ENCODE measurements around the gene DDX6.

GRCh38 chr11:118812485-118812884 is 21.5 kb upstream of the DDX6 start:
- TF ChIP-seq EZH2phosphoT487 (IDR thresholded peaks at IDR 0.05; ENCODE audit: borderline replicate concordance, low read depth) (no peak), JUND (IDR thresholded peaks at IDR 0.05) (no peak), CTCF (IDR thresholded peaks at IDR 0.05) (no peak), USF1 (IDR thresholded peaks at IDR 0.05; ENCODE audit: borderline replicate concordance, low read depth) (no peak), FOSL2 (IDR thresholded peaks at IDR 0.05; ENCODE audit: borderline replicate concordance, low read depth) (no peak), REST (IDR thresholded peaks at IDR 0.05; ENCODE audit: low read depth, low read length) (no peak), RFX5 (IDR thresholded peaks at IDR 0.05; ENCODE audit: low read length) (no peak)
